GM19468 (cell line): ENCODE results near the gene CRIP3.

Experiments used
- ATAC-seq: cut with Tn5 transposase; IDR thresholded peaks from one replicate; pipeline ENCODE4 v1.9.1; 2021; ENCODE audit warnings: mild to moderate bottlenecking, moderate library complexity, moderate number of reproducible peaks; ENCODE audit not compliant: unreplicated experiment; ENCODE audit errors: extremely low read depth

The CRIP3 gene

DNA sequence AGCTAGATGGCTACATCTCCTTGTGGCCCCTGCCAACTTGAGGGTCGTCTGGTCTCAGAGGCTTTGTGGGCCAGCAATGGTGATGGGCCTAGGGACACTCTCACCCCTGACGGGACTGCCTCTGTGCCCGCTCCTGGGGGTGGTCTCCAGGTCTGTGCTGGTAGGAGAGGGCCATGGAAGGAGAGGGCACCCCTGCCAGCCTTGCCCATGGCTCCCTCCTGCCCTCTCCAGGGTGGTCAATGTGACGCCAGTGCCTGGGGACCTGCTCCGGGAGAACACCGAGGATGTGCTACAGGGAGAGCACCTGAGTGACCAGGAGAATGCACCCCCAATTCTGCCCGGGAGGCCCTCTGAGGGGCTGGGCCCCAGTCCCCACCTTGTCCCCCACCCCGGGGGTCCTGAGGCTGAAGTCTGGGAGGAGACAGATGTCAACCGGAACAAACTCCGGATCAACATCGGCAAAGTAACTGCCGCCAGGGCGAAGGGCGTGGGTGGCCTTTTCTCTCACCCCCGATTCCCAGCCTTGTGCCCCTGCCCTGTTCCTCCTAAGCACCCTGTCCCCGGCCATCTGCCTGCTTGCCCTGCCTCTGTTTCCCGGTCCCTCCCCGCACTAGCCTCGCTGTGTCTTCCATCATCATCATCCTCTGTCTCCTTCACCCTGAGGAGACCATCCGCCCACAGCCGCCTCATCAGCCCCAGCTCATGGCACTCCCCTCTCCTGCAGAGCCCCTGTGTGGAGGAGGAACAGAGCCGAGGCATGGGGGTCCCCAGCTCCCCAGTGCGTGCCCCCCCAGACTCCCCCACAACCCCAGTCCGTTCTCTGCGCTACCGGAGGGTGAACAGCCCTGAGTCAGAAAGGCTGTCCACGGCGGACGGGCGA lies 49.6 kb downstream of the CRIP3 start:
- ATAC-seq: no peak

DNA sequence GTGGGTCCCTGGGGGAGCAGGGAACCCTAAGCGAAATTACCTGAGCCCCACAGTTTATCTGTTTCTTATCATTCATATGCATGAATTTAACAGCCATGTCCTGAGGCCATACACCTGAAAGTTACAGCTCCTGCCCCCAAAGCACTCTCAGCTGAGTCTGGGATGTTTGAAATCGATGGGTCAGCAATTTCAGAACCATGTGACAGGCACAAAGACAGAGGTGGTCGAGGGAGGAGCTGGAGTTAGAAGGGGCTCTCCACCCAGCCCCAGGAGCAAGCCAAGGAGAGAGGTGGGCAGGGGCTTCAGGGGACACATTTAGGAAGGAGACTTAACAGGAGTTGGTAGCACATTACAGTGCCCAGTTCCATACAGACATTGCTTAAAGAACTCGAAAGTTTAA lies 50.4 kb downstream of the CRIP3 start:
- ATAC-seq: no peak

DNA sequence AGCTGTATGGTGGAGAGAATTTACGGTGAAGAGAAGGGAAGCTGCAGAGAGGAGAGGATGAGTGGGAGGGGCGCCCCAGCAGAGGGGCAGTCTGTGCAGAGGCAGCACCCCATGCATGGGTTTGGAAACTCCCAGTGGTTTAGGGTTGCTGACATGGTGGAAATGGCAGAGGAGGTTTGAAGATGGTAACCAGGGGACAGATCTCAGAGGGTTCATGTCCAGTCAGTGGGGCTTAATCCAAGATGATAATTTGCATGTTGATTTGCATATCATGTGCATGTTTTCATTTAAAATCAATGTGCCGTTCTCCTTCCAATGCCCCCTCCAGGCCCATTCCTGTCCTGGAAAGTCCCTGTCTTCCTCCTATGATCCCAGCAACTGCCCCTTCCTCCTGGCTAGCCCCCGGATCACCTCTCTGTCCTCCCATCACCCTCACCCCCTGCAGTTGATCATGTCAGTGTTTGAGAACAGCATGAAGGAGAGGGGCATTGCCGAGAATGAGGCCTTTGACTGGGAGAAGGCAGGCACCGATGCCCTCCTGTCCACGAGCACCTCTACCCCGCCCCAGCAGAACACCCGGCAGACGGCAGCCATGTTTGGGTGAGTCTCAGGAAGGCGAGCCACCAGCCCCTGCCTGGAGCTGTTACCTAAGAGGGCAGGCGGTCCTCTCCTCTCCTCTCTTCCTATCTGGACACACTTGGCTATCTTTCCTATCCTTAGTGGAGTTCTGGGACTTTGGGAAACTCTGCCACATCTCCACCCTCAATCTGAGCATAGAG lies 51.1 kb downstream of the CRIP3 start:
- ATAC-seq: no peak

DNA sequence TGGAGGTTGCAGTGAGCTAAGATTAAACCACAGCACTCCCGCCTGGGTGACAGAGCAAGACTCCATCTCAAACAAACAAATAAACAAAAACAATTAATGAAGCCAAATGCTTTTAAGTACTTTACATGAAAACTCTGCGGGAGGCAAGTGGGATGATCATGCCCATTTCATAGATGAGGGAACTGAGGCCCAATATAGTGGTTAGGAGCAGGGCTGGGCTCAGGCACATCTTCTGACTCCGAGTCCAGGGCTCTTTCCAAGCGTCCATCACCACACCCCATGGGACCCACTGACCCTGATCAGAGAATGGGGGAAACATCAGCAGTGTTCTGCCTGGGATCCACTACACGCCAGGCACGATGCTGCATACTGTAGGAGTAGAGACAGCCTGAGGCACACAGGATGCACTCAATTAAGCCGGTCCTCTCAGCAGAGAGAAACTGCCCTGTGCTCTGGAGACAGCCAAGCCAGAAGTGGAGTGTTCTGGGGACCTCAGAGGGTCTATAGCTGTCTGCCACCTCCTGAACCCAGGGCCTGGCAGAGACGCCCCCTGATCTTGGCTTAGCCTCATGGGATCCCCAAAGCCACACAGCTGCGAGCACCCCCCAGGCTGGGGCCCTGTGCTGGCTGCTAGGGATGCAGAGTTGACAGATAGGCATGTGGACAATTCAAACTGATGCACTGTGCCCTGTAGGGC lies 51.8 kb downstream of the CRIP3 start:
- no peak for ATAC-seq
